ENCODE results near the gene CELF1.

Gene CELF1

GRCh38 chr11:47592970-47593369 is 40.0 kb upstream of the CELF1 start:
- TF ChIP-seq CTCF (IDR thresholded peaks at IDR 0.05) = no peak
- Histone ChIP-seq H3K4me3 (no peak overlapping the region), H3K27ac (no peak overlapping the region)
- no peak for DNase-seq (ENCODE audit: low spot score)

GRCh38 chr11:47592251-47592650 is 39.3 kb upstream of the CELF1 start:
- Histone ChIP-seq H3K4me3 (no peak overlapping the region), H3K27ac (no peak overlapping the region)
- TF ChIP-seq CTCF (IDR thresholded peaks at IDR 0.05) = no peak
- DNase-seq (ENCODE audit: low spot score) = no peak

- Histone ChIP-seq H3K4me3 (no peak overlapping the region), H3K27ac (no peak overlapping the region)
- TF ChIP-seq CTCF (IDR thresholded peaks at IDR 0.05) = no peak
- no peak for DNase-seq (ENCODE audit: low spot score)
Observed at GRCh38 chr11:47591764-47592163, 38.8 kb upstream of the CELF1 start.

DNA sequence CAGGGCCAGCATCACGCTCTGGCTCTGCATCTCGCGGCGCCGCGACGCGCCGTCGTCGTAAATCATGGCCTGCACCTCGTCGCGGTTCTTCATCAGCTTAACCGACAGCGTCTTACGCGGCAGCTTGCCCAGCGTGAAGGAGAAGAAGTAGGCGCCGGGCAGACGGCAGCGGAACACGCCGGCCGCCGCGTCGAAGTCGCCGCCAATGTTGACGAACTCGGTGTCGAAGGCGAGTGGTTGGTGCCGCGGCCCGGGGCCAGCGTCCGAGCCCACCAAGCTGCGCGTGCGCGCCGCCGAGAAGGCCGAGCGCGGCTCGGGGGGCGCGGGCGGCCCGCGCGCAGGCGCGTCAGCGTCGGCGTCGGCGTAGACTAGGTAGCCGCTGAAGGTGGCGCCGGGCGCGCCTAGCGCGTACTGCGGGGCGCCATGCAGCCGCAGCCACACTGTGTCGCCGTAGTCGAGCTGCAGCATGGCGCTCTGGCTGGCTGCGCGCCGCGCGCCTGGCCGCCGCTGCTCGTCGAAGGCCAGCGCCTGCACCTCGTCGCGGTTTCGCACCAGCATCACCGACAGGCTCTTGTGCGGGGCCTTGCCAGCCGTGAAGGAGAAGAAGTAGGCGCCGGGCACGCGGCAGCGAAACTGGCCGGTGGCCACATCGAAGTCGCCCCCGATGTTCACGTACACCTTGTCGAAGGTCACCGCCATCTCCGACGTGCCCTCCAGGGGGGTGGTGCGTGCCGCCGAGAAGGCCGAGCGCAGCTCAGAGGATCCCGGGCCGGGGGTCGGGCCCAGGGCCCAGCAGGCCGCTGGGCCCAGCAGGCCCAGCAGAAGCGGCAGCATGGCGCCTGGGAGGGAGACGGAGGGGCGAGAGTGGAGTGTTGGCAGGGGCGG is 37.3 kb upstream of the CELF1 start:
- DNase-seq (ENCODE audit: low spot score) = no peak
- no peak overlapping the region for H3K27ac ChIP-seq
- TF ChIP-seq CTCF (IDR thresholded peaks at IDR 0.05) = no peak
- peak overlapping the region; percentile 32 for H3K4me3 ChIP-seq

GRCh38 chr11:47589584-47589976 is 36.6 kb upstream of the CELF1 start:
- H3K27ac ChIP-seq = no peak overlapping the region
- H3K4me3 ChIP-seq = peak overlapping the region; percentile 32
- no peak for TF ChIP-seq CTCF (IDR thresholded peaks at IDR 0.05)
- DNase-seq (ENCODE audit: low spot score) = no peak

DNA sequence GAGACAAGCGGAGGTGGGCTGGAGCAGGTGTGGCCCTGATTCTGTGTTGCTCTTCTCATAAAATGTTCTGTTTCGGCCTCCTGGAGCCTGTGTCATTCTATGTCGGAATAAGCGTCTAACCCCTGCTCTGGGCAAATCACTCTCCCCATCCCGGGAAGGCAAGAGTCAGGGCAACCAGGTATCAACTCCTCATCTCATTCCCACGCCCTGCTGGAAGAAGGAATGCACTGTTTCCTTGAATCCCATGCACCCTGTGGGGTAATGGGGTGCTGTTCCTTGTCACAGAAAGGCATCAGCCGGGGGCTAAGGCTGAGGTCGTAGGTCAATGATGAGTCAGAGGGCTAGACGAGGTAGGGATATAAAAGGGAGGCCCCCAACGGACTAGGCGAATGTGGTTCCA is 36.2 kb upstream of the CELF1 start:
- DNase-seq (ENCODE audit: low spot score) = no peak
- TF ChIP-seq CTCF (IDR thresholded peaks at IDR 0.05) = no peak
- Histone ChIP-seq H3K4me3 (peak overlapping the region; percentile 32), H3K27ac (no peak overlapping the region)

DNA sequence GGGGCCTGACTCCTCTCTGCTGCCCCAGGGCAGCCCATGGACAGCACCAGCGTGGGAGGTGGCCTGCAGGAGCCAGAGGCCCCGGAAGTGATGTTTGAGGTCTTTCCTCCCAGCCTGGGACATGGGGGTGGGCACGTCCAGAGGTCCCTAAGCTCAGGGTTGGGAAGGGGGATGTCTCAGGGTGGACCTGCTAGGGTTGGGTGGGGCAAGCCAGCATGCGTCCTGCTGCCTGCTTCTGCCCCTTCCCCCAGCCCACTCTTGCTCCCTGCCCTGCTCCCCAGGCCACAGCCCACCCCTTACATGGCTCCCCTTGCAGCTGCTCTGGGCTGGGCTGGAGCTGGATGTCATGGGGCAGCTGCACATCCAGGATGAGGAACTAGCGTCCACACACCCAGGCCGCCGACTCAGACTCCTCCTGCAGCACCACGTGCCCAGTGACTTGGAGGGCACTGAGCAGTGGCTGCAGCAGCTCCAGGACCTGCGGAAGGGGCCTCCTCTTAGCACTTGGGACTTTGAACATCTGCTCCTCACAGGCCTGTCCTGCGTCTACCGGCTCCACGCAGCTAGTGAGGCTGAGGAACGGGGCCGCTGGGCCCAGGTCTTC is 34.9 kb upstream of the CELF1 start:
- no peak for DNase-seq (ENCODE audit: low spot score)
- Histone ChIP-seq H3K4me3 (no peak overlapping the region), H3K27ac (peak overlapping the region in 1 of 2 donors; percentile 75)
- no peak for TF ChIP-seq CTCF (IDR thresholded peaks at IDR 0.05)
